Nephron (organoid): Measurements from ENCODE around the gene MCM9.

Experiments used
- H3K27ac Mint-ChIP-seq, 3 experiments: 2 replicates each; pipeline ENCODE4 v1.8.0; 2020; ENCODE audit warnings: mixed read lengths in 3 of 3, mild to moderate bottlenecking in 2 of 3, moderate library complexity in 1 of 3
- H3K27me3 Mint-ChIP-seq: 2 replicates; pipeline ENCODE4 v1.8.0; 2021; ENCODE audit warnings: low read depth, mild to moderate bottlenecking, moderate library complexity, mixed read lengths
- H3K36me3 Mint-ChIP-seq: 2 replicates; pipeline ENCODE4 v1.8.0; 2020; ENCODE audit warnings: low read depth, mixed read lengths
- H3K4me1 Mint-ChIP-seq: 2 replicates; pipeline ENCODE4 v1.8.0; 2020; ENCODE audit warnings: mixed read lengths
- H3K4me3 Mint-ChIP-seq, 3 experiments: 2 replicates each; pipeline ENCODE4 v1.8.0; 2020; ENCODE audit warnings: mild to moderate bottlenecking in 3 of 3, mixed read lengths in 3 of 3, moderate library complexity in 2 of 3
- H3K9me3 Mint-ChIP-seq: 2 replicates; pipeline ENCODE4 v1.8.0; 2020; ENCODE audit warnings: mixed read lengths
- CTCF ChIP-seq, 3 experiments: fragments of 200-600 bp; sonication (generic); IDR thresholded peaks; one replicate each; pipeline ENCODE4 v1.5.0; 2021; ENCODE audit warnings: antibody characterized with exemption in 3 of 3; ENCODE audit not compliant: unreplicated experiment in 3 of 3

The MCM9 gene

GRCh38 chr6:118917546-118918328 is 17.2 kb downstream of the MCM9 start:
- Mint-ChIP-seq H3K4me1 (no peaks in the 10 kb centered on the region), H3K27me3 (no peaks in the 10 kb centered on the region), H3K4me3 (no peak overlapping the region), H3K9me3 (no peaks in the 10 kb centered on the region), H3K36me3 (peaks cover 62% of the 10 kb centered on the region), H3K27ac (no peak overlapping the region)
- no peak for TF ChIP-seq CTCF (IDR thresholded peaks at IDR 0.05; ENCODE audit: unreplicated experiment in 3 of 3)

- Mint-ChIP-seq H3K27me3 (no peaks in the 10 kb centered on the region), H3K36me3 (peaks cover 55% of the 10 kb centered on the region), H3K27ac (no peak overlapping the region), H3K9me3 (no peaks in the 10 kb centered on the region), H3K4me3 (no peak overlapping the region), H3K4me1 (no peaks in the 10 kb centered on the region)
- no peak for TF ChIP-seq CTCF (IDR thresholded peaks at IDR 0.05; ENCODE audit: unreplicated experiment in 3 of 3)
Observed at GRCh38 chr6:118914598-118914997, 20.4 kb downstream of the MCM9 start.

DNA sequence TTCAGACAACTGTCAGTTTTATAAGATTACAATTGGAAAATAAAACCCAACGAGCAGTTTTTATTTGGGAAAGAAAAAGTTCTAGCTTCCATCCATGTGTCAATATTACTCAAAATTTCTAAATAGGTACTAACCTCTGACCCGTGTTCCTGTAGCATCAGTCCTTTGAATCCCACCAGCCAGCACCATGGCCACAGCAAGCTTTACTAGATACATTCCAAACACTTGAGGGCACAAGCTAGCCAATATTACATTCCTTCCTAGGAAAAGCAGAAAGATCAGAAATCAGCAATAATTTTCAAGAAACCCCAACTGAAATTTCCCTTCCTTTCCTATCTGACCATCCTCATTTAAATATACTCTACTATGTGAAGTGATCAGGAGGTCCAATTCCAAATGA is 21.8 kb downstream of the MCM9 start:
- no peak overlapping the region for H3K27ac Mint-ChIP-seq
- H3K9me3 Mint-ChIP-seq = no peaks in the 10 kb centered on the region
- H3K4me3 Mint-ChIP-seq = no peak overlapping the region
- no peak for TF ChIP-seq CTCF (IDR thresholded peaks at IDR 0.05; ENCODE audit: unreplicated experiment in 3 of 3)
- H3K4me1 Mint-ChIP-seq = no peaks in the 10 kb centered on the region
- peaks cover 58% of the 10 kb centered on the region for H3K36me3 Mint-ChIP-seq
- no peaks in the 10 kb centered on the region for H3K27me3 Mint-ChIP-seq

DNA sequence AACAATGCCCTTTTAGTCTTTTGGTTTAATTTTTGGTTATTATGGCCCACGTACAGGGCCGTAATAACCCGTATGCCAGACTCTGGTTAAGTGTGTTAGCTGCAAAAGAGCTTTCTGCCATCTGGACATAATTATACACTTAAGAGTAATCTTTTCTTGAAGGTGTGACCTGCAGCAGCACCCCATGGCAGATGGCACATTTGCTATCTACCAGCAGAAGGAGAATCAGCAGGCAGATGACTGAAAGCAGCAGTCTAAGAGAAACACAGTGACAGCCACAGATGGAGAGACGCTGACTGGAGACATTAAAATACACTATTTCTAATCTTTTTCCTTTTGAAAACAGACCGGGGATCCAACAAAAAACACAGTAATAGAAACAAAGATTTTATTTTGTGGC is 22.3 kb downstream of the MCM9 start:
- no peak overlapping the region for H3K4me3 Mint-ChIP-seq
- peaks cover 62% of the 10 kb centered on the region for H3K36me3 Mint-ChIP-seq
- no peaks in the 10 kb centered on the region for H3K9me3 Mint-ChIP-seq
- no peaks in the 10 kb centered on the region for H3K27me3 Mint-ChIP-seq
- TF ChIP-seq CTCF (IDR thresholded peaks at IDR 0.05; ENCODE audit: unreplicated experiment in 3 of 3) = no peak
- no peaks in the 10 kb centered on the region for H3K4me1 Mint-ChIP-seq
- no peak overlapping the region for H3K27ac Mint-ChIP-seq

GRCh38 chr6:118908441-118908840 is 26.5 kb downstream of the MCM9 start:
- Mint-ChIP-seq H3K36me3 (peaks cover 68% of the 10 kb centered on the region), H3K27me3 (no peaks in the 10 kb centered on the region), H3K4me3 (no peak overlapping the region), H3K27ac (no peak overlapping the region), H3K9me3 (no peaks in the 10 kb centered on the region), H3K4me1 (no peaks in the 10 kb centered on the region)
- TF ChIP-seq CTCF (IDR thresholded peaks at IDR 0.05; ENCODE audit: unreplicated experiment in 3 of 3) = no peak

- no peaks in the 10 kb centered on the region for H3K9me3 Mint-ChIP-seq
Observed at GRCh38 chr6:118905851-118906250, 29.1 kb downstream of the MCM9 start.

More at GRCh38 chr6:118905851-118906250, 29.1 kb downstream of the MCM9 start:
- Mint-ChIP-seq H3K36me3 (peaks cover 78% of the 10 kb centered on the region), H3K4me3 (no peak overlapping the region), H3K4me1 (peaks cover 3% of the 10 kb centered on the region), H3K27ac (no peak overlapping the region), H3K27me3 (no peaks in the 10 kb centered on the region)
- no peak for TF ChIP-seq CTCF (IDR thresholded peaks at IDR 0.05; ENCODE audit: unreplicated experiment in 3 of 3)
